Stomach (tissue), 4 donors: ENCODE results near the gene OTOL1.

Experiments
- EP300 ChIP-seq: sonication (generic); formaldehyde crosslinking; IDR thresholded peaks from one replicate; pipeline ENCODE4 v1.6.1; 2017; ENCODE audit warnings: antibody characterized with exemption
- POLR2A ChIP-seq, 4 donors: fragments of 450-650 bp; IDR thresholded peaks; one replicate each; pipeline ENCODE4 v1.6.1; 2016; ENCODE audit warnings: antibody characterized with exemption in 4 of 4, control low read depth in 2 of 4, mild to moderate bottlenecking in 1 of 4, moderate library complexity in 1 of 4
- POLR2AphosphoS5 ChIP-seq, 3 donors: sonication (generic); formaldehyde crosslinking; IDR thresholded peaks; one replicate each; pipeline ENCODE4 v1.6.1; 2016; ENCODE audit warnings: antibody characterized with exemption in 3 of 3
- TF ChIP-seq, protein P1 (sequence below), 7 experiments: fragments of 450-650 bp in 4 of 7; fragments of 200-600 bp in 3 of 7; sonication (generic) in 3 of 7; IDR thresholded peaks; one replicate each; pipeline ENCODE4 v1.5.1; 2016 to 2019; ENCODE audit warnings: antibody characterized with exemption in 7 of 7, control low read depth in 2 of 7, mild to moderate bottlenecking in 1 of 7

DNA sequence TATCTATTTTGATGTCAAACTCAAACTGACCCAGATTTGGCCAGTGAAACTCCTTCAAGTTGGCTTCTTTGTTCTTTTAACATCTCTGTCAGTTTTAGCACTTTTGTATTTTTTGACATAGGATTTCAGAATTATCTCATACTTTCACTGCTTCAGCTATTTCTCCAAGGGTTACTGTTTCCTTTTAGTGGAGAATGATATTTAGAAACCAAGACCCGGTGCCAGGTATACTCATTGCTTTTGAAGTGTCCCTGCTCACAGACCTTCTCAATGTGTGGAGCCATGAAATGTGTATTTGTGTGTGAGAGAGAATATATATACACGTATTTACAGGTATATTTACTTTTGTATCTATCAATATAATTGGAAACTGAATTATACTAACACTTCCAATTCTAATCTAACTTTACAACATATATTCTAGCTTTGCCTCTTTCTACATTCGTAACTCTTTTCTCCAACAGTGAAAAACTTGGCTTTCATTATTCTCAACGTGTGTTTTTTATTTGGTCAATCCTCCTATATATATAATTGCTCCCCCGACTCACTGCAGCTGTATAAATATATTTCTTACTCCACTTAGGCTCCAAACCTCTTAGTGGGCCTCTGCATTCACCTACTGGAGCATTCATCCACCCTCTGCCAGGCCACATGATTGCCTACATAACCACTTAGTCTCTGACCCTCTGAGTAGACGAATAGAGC lies 54.0 kb downstream of the OTOL1 start:
- TF ChIP-seq, protein P1, sequence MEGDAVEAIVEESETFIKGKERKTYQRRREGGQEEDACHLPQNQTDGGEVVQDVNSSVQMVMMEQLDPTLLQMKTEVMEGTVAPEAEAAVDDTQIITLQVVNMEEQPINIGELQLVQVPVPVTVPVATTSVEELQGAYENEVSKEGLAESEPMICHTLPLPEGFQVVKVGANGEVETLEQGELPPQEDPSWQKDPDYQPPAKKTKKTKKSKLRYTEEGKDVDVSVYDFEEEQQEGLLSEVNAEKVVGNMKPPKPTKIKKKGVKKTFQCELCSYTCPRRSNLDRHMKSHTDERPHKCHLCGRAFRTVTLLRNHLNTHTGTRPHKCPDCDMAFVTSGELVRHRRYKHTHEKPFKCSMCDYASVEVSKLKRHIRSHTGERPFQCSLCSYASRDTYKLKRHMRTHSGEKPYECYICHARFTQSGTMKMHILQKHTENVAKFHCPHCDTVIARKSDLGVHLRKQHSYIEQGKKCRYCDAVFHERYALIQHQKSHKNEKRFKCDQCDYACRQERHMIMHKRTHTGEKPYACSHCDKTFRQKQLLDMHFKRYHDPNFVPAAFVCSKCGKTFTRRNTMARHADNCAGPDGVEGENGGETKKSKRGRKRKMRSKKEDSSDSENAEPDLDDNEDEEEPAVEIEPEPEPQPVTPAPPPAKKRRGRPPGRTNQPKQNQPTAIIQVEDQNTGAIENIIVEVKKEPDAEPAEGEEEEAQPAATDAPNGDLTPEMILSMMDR (IDR thresholded peaks at IDR 0.05) = no peak
- TF ChIP-seq POLR2AphosphoS5 (IDR thresholded peaks at IDR 0.05) = no peak
- TF ChIP-seq EP300 = no peak
- TF ChIP-seq POLR2A (IDR thresholded peaks at IDR 0.05) = no peak
